CD14-positive monocyte (primary cell): ENCODE results near the gene TNFRSF19. TPM values are rescaled to one million over a fixed set of nuclear protein-coding genes. Genes with fewer than 3 reads are reported as not detected.

ENCODE experiments used
- DNase-seq, 3 donors: peaks; one replicate each; pipeline ENCODE4 v3.0.0-alpha.2; 2011 to 2022
- H2AFZ ChIP-seq: 2 replicates; pipeline ENCODE4 v1.6.0; 2012; ENCODE audit warnings: mild to moderate bottlenecking, low read depth, low read length, inconsistent platforms; ENCODE audit not compliant: insufficient read depth, poor library complexity, severe bottlenecking
- H3K27ac ChIP-seq, 2 donors: 1 replicate in 1 of 2; 2 replicates in 1 of 2; pipeline ENCODE4 v1.5.1; 2012 to 2013; ENCODE audit warnings: low read length in 2 of 2, control low read depth in 1 of 2, inconsistent platforms in 1 of 2, low read depth in 1 of 2, mild to moderate bottlenecking in 1 of 2
- H3K27me3 ChIP-seq, 2 donors: one replicate each; pipeline versions ENCODE4 v1.6.0 to v1.6.1; 2011 to 2013; ENCODE audit warnings: low read length in 2 of 2; ENCODE audit not compliant: control insufficient read depth in 2 of 2, insufficient read depth in 2 of 2
- H3K36me3 ChIP-seq, 2 donors: replicated peaks in 1 of 2; 1 replicate in 1 of 2; 2 replicates in 1 of 2; pipeline versions ENCODE4 v1.5.1 to v1.6.1; 2012 to 2013; ENCODE audit warnings: low read length in 2 of 2, control low read depth in 1 of 2, inconsistent platforms in 1 of 2, mild to moderate bottlenecking in 1 of 2; ENCODE audit not compliant: insufficient read depth in 2 of 2, control insufficient read depth in 1 of 2
- H3K4me1 ChIP-seq, 2 donors: 1 replicate in 1 of 2; 2 replicates in 1 of 2; pipeline versions ENCODE4 v1.5.1 to v1.6.1; 2012 to 2013; ENCODE audit warnings: low read length in 2 of 2, control low read depth in 1 of 2, inconsistent platforms in 1 of 2, mild to moderate bottlenecking in 1 of 2, moderate library complexity in 1 of 2; ENCODE audit not compliant: insufficient read depth in 2 of 2, control insufficient read depth in 1 of 2
- H3K4me2 ChIP-seq: replicated peaks from 2 replicates; pipeline ENCODE3; 2012; ENCODE audit warnings: low read length, moderate library complexity, mild to moderate bottlenecking; ENCODE audit not compliant: poor library complexity, severe bottlenecking; ENCODE audit errors: extremely low read depth
- H3K4me3 ChIP-seq, 3 experiments: fragments of 200-600 bp in 1 of 3; sonication (generic) in 1 of 3; replicated peaks in 1 of 3; 1 replicate in 2 of 3; 2 replicates in 1 of 3; pipeline ENCODE4 v1.5.1; 2011 to 2013; ENCODE audit warnings: low read length in 3 of 3, mild to moderate bottlenecking in 3 of 3, control low read depth in 2 of 3, low read depth in 2 of 3, inconsistent platforms in 1 of 3, moderate library complexity in 1 of 3
- H3K79me2 ChIP-seq: 2 replicates; pipeline ENCODE4 v1.6.0; 2012; ENCODE audit warnings: mild to moderate bottlenecking, control low read depth, inconsistent platforms, low read length, moderate library complexity; ENCODE audit not compliant: insufficient read depth
- H3K9ac ChIP-seq: 2 replicates; pipeline ENCODE4 v1.6.0; 2017; ENCODE audit warnings: low read length, mild to moderate bottlenecking; ENCODE audit not compliant: insufficient read depth, poor library complexity, severe bottlenecking
- H3K9me3 ChIP-seq, 2 donors: replicated peaks in 1 of 2; 1 replicate in 1 of 2; 2 replicates in 1 of 2; pipeline versions ENCODE4 v1.5.1 to v1.6.1; 2012 to 2013; ENCODE audit warnings: low read length in 2 of 2, control low read depth in 1 of 2; ENCODE audit not compliant: control insufficient read depth in 1 of 2, insufficient read depth in 1 of 2
- H4K20me1 ChIP-seq: 2 replicates; pipeline ENCODE4 v1.6.0; 2012; ENCODE audit warnings: mild to moderate bottlenecking, low read length, control low read depth, moderate library complexity; ENCODE audit not compliant: insufficient read depth
- H3K27ac Mint-ChIP-seq, 7 donors: one replicate each; pipeline ENCODE4 v1.8.0; 2020; ENCODE audit warnings: mild to moderate bottlenecking in 7 of 7, mixed read lengths in 7 of 7, moderate library complexity in 6 of 7, inconsistent platforms in 2 of 7
- H3K27me3 Mint-ChIP-seq, 3 donors: one replicate each; pipeline ENCODE4 v1.8.0; 2021 to 2022; ENCODE audit warnings: low read depth in 3 of 3, mild to moderate bottlenecking in 3 of 3, mixed read lengths in 3 of 3, moderate library complexity in 3 of 3, inconsistent platforms in 1 of 3
- H3K36me3 Mint-ChIP-seq, 2 donors: one replicate each; pipeline ENCODE4 v1.8.0; 2020; ENCODE audit warnings: mixed read lengths in 2 of 2, inconsistent platforms in 1 of 2, mild to moderate bottlenecking in 1 of 2
- H3K4me1 Mint-ChIP-seq: one replicate; pipeline ENCODE4 v1.8.0; 2020; ENCODE audit warnings: mild to moderate bottlenecking, mixed read lengths
- H3K4me3 Mint-ChIP-seq, 2 donors: one replicate each; pipeline ENCODE4 v1.8.0; 2020; ENCODE audit warnings: mild to moderate bottlenecking in 2 of 2, mixed read lengths in 2 of 2, moderate library complexity in 1 of 2
- H3K9me3 Mint-ChIP-seq, 7 donors: one replicate each; pipeline ENCODE4 v1.8.0; 2020 to 2022; ENCODE audit warnings: mixed read lengths in 7 of 7, mild to moderate bottlenecking in 6 of 7, moderate library complexity in 6 of 7, inconsistent platforms in 2 of 7
- WGBS: methylation state at CpG from one replicate; pipeline ENCODE4 v1.1.5; 2013; ENCODE audit warnings: missing lambda C conversion rate; ENCODE audit not compliant: insufficient coverage; 5-methylcytosine and 5-hydroxymethylcytosine counted together
- intact Hi-C, 2 donors: fragments of 100-400 bp; cut with micrococcal nuclease; formaldehyde crosslinking; loops; one replicate each; pipeline versions ENCODE4 v1.15.0 to v1.15.1; 2023
- polyA plus RNA-seq, 3 donors: library from polyadenylated mRNA; depleted of rRNA in 1 of 3; unstranded in 2 of 3; stranded (reverse) in 1 of 3; fragments of 300-500 nt in 2 of 3; fragments of >200 nt in 1 of 3; fragmentation: Illumina TruSeq in 2 of 3; gene quantifications; 1 replicate in 2 of 3; 2 replicates in 1 of 3; pipeline ENCODE4 v1.2.3, GENCODE V29; 2012 to 2021
- TF ChIP-seq, protein P1 (sequence below): fragments of 200-600 bp; IDR thresholded peaks from one replicate; pipeline ENCODE4 v1.8.0; 2022; ENCODE audit warnings: antibody characterized with exemption, mild to moderate bottlenecking

TNFRSF19 gene
- polyA plus RNA-seq, 3 donors, result 0.11 TPM; not detected in 2

DNA sequence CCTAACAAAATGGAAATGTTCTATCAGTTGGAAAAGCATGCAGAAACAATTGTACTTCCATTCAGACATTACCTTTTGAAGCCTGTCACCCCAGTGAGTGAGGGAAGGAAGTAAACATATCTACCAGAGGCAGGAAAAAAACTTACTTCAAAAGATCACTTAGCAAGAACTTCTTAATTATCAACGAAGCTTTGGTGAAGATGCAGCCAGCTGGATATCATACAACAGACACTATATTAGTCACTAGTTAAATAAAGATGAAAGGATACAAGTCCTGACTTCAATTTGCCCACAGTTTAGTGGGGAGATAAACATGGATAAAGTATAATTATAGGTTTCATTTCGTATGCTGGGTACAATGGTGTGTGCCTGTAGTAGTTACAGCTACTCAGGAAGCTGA lies 148.8 kb downstream of the TNFRSF19 start:
- no peaks in the 10 kb centered on the region for H3K4me1 ChIP-seq
- H2AFZ ChIP-seq, result no peak overlapping the region
- H3K36me3 Mint-ChIP-seq, result no peaks in the 10 kb centered on the region
- TF ChIP-seq, protein P1, sequence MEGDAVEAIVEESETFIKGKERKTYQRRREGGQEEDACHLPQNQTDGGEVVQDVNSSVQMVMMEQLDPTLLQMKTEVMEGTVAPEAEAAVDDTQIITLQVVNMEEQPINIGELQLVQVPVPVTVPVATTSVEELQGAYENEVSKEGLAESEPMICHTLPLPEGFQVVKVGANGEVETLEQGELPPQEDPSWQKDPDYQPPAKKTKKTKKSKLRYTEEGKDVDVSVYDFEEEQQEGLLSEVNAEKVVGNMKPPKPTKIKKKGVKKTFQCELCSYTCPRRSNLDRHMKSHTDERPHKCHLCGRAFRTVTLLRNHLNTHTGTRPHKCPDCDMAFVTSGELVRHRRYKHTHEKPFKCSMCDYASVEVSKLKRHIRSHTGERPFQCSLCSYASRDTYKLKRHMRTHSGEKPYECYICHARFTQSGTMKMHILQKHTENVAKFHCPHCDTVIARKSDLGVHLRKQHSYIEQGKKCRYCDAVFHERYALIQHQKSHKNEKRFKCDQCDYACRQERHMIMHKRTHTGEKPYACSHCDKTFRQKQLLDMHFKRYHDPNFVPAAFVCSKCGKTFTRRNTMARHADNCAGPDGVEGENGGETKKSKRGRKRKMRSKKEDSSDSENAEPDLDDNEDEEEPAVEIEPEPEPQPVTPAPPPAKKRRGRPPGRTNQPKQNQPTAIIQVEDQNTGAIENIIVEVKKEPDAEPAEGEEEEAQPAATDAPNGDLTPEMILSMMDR, result no peak
- no peak overlapping the region for H3K4me2 ChIP-seq
- no peak overlapping the region for H3K4me3 ChIP-seq
- H3K4me1 Mint-ChIP-seq, result no peaks in the 10 kb centered on the region
- no peak overlapping the region for H3K9ac ChIP-seq
- H3K27ac Mint-ChIP-seq, result no peak overlapping the region
- H3K27ac ChIP-seq, result no peak overlapping the region
- H3K9me3 Mint-ChIP-seq, result peaks cover 1 to 10% (median 3%) of the 10 kb centered on the region in 7 donors
- no peaks in the 10 kb centered on the region for H3K27me3 ChIP-seq
- intact Hi-C loops, result no loop called here
- H3K79me2 ChIP-seq, result no peaks in the 10 kb centered on the region
- WGBS, result 83% methylated on average over 1 of the region's 2 CpGs
- DNase-seq, result no peak
- no peaks in the 10 kb centered on the region for H4K20me1 ChIP-seq
- no peak overlapping the region for H3K4me3 Mint-ChIP-seq
- H3K27me3 Mint-ChIP-seq, result peaks cover 0 to 3% (median 2%) of the 10 kb centered on the region in 3 donors
- H3K36me3 ChIP-seq, result no peaks in the 10 kb centered on the region
- peaks cover 0 to 8% of the 10 kb centered on the region in 2 donors for H3K9me3 ChIP-seq

DNA sequence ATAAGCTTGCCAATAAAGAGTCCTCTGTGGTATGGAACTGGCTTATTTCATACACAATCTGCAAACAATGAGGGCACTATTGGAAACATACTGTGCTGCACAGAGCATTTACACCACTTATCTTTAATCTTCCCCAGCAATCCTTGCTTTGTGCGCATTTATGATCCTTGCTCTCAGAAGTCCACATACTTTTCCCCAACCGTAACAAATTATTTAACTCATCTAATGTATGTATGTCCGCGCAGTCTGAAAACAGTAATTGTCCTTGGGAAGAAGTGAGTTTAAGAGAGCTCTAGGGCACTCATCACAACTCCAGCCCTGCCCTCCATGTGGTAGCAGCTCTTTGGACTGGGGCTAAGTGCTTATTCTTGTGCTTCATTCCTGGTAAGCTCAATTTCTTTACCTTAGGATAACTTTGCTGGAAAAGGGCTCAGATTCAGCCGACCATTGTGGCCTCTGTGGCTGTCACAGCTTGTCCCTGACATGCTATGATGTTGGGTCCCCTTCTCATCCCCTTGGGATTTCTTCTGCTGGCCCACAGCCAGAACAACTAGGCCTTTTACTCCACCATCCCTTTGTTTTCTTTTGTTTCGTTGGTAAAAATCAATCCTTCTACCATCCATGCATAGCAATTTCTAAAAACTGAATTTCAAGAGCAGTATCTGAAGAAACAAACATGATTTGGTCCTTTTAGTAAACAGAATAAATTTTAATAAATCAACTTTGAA lies 152.7 kb downstream of the TNFRSF19 start:
- Mint-ChIP-seq H3K27ac (no peak overlapping the region), H3K27me3 (peaks cover 0 to 3% (median 2%) of the 10 kb centered on the region in 3 donors), H3K4me3 (no peak overlapping the region), H3K36me3 (peaks cover 0 to 1% of the 10 kb centered on the region in 2 donors), H3K9me3 (peaks cover 0 to 2% (median 0%) of the 10 kb centered on the region in 7 donors), H3K4me1 (no peaks in the 10 kb centered on the region)
- H2AFZ ChIP-seq, result no peak overlapping the region
- H3K9ac ChIP-seq, result no peak overlapping the region
- WGBS, result 78% methylated on average over 1 of the region's 6 CpGs
- intact Hi-C loops, result no loop called here
- DNase-seq, result no peak
- no peaks in the 10 kb centered on the region for H3K9me3 ChIP-seq
- H4K20me1 ChIP-seq, result no peaks in the 10 kb centered on the region
- H3K36me3 ChIP-seq, result no peaks in the 10 kb centered on the region
- no peak overlapping the region for H3K4me3 ChIP-seq
- H3K27me3 ChIP-seq, result no peaks in the 10 kb centered on the region
- no peak overlapping the region for H3K4me2 ChIP-seq
- H3K79me2 ChIP-seq, result no peaks in the 10 kb centered on the region
- H3K27ac ChIP-seq, result no peak overlapping the region
- no peaks in the 10 kb centered on the region for H3K4me1 ChIP-seq
- TF ChIP-seq, protein P1, result no peak
